GM12892 (cell line): Measurements from ENCODE around the gene GAL.

Experiments
- DNase-seq: peaks from one replicate; pipeline ENCODE4 v3.0.0; 2011; ENCODE audit not compliant: insufficient read length
- FAIRE-seq: peaks from 2 replicates; lab custom pipeline; 2011; peaks lifted over from hg19 to GRCh38; lab: Jason Lieb, UNC
- POLR2A ChIP-seq: IDR thresholded peaks from 2 replicates; pipeline ENCODE4 v1.6.1; 2011; ENCODE audit warnings: low read depth, low read length, control low read depth
- POLR2AphosphoS5 ChIP-seq: IDR thresholded peaks from 2 replicates; pipeline ENCODE4 v1.6.1; 2011; ENCODE audit warnings: low read depth, low read length, control low read depth
- TAF1 ChIP-seq: IDR thresholded peaks from 2 replicates; pipeline ENCODE4 v1.6.1; 2011; ENCODE audit warnings: low read depth, mild to moderate bottlenecking, control low read depth, low read length, borderline replicate concordance

The GAL gene

DNA sequence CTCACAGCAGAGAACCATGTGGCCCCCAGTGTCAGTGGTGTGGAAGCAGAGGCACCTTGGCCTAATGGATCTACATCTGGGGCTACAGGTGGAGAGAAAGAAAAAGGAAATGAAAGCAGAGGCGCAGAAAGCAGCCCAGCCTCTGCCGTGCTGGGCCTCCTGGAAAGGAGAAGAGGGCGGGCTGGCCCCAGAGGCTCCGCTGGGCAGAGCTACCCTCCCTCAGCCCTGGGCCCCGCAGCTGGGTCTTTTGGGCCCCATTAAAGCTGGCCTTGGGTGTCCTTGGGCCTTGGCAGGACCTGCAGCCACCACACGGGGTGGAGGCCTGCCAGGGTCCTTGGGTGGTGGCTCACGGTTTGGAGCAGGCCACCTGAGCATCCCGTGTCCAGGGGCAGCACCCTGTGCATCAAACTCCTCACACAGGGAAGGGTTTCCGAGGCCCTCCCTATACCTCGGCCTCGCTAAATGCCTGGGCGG lies 31.6 kb upstream of the GAL start:
- no peak for FAIRE-seq
- no peak for DNase-seq
- no peak for TF ChIP-seq POLR2A
- TF ChIP-seq POLR2AphosphoS5 = no peak

GRCh38 chr11:68653486-68654430 lies 30.6 kb upstream of the GAL start:
- TF ChIP-seq TAF1 (no peak), POLR2AphosphoS5 (no peak), POLR2A (no peak)
- DNase-seq (no peak), FAIRE-seq (no peak)

DNA sequence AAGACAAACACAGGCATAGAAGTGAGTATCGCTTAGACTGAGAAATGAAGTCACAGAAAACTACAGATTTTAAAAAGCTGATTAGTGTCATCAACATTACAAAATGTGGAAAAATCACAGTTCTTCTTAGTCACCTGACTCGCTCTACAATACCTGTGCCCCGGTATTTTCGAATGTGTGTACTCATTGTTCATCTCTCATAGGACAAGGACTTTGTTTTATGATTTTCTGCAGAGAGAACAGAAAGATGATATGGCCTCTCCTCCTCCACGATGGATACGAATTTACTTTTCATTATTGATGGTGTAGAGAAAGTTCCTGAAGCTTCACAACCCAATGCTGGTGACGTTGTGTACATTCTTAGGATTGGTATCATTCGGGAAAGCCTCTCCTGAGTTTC lies 29.4 kb upstream of the GAL start:
- FAIRE-seq = no peak
- TF ChIP-seq POLR2AphosphoS5 (no peak), TAF1 (no peak), POLR2A (no peak)
- DNase-seq = no peak

GRCh38 chr11:68655406-68655805 lies 28.9 kb upstream of the GAL start:
- TF ChIP-seq POLR2A = no peak
- no peak for TF ChIP-seq POLR2AphosphoS5
- TF ChIP-seq TAF1 = no peak
- no peak for DNase-seq
- FAIRE-seq = no peak

DNA sequence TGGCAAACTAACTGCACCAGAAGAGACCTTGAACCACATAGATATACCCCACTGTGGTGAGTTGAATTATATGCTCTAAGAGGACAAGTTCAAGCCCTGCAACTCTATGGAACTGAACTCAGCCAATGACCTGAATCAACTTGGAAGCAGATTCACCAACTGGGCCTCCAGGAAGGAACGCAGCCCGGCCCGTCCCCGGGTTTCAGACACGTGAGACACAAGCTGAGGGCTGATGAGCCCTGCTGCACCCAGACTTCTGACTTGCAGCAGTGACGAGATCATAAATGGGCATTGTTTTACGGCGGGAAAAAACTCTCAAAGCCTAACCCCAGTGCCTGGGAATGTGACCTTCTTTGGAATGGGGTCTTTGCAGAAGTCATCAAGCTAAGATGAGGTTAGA lies 28.5 kb upstream of the GAL start:
- TF ChIP-seq POLR2AphosphoS5 = no peak
- FAIRE-seq = no peak
- DNase-seq = no peak

DNA sequence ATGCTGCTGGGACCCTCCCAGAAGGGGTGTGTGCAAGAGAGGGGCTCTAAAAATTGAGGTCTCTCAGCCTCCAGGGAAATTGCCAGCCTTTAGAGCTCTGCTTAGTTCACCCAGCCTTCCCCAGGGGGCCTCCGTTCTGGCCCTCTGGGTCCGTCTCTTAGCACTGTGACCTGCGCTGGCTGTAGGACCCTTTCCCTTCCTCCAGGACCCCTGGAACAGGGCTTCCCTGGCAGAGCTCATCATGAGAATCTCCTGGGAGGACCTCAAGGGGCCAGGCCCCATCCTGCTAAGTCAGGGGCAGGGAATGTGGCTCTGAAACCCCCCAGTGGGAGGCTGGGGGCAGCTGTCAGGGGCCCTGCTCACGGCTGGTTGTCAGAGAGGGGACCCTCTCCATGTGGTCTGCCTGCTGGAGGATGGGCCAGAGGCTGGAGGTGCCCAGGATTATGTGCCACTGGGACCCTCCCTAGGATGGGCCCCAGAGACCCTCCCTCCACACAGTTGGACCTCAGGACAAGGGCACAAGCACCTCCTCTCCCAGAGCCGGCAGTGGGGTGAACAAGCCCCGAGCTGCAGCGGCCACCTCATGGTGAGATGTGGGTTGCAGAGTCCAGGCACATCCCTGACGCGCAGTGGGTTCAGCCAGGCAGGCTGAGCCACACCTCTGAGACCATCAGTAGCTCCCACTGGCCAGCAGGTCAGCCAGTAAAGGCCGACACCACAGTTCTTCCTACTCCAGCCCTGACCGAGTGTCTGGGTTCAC lies 27.1 kb upstream of the GAL start:
- DNase-seq = no peak
- TF ChIP-seq TAF1 = no peak
- no peak for TF ChIP-seq POLR2A
- no peak for TF ChIP-seq POLR2AphosphoS5
- FAIRE-seq = no peak

DNA sequence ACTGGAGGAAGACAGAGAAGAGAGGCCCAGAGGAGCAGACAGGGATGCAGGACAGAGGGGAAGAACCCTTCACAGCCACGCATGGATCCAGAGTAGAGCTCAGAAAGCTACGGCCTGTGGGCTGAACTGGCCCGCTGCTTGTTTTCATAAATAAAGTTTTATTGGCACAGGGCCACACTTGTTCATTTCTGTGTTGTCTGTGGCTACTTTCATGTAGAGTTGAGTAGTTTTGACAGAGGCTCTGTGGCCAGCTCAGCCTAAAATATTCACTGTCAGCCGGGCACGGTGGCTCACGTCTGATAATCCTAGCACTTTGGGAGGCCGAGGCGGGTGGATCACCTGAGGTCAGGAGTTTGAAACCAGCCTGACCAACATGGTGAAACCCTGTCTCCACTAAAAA lies 26.2 kb upstream of the GAL start:
- FAIRE-seq (no peak), DNase-seq (no peak)
- no peak for TF ChIP-seq POLR2A
- TF ChIP-seq TAF1 = no peak
- TF ChIP-seq POLR2AphosphoS5 = no peak

GRCh38 chr11:68658661-68659060 lies 25.7 kb upstream of the GAL start:
- FAIRE-seq = no peak
- TF ChIP-seq POLR2AphosphoS5 = no peak
- no peak for TF ChIP-seq POLR2A
- DNase-seq = no peak

- no peak for DNase-seq
- no peak for FAIRE-seq
- TF ChIP-seq TAF1 (no peak), POLR2AphosphoS5 (no peak), POLR2A (no peak)
Observed at GRCh38 chr11:68659158-68659921, 25.0 kb upstream of the GAL start.

DNA sequence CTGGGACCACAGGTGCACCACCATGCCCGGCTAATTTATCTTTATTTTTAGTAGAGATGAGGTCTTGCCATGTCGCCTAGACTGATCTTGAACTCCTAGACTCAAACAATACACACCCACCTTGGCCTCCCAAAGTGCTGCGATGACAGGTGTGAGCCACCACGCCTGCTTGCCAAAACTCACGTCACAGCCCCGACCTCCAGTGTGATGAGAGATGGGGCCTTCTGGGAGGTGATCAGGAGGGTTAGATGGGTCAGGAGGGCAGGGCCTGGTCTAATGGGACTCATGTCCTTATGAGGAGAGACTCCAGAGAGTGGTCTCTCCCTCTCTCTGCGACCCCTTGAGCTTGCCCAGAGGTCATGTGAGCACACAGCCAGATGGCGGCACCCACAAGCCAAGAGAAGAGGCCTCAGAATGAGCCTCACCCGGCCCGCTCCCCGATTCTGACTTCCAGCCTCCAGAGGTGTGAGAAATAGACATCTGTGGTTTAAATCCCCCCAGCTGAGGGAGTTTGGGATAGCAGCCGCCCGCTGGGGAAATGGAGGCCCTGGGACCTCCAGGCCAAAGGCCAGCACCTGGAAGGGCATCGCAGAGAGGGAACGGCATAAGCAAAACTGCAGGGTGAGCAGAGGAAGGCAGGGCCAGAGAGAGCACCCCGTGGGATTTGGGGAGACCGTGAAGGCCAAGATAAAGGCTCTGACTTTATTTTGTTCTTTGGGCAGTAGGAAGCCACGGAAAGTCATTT lies 24.1 kb upstream of the GAL start:
- TF ChIP-seq POLR2AphosphoS5 (no peak), POLR2A (no peak), TAF1 (no peak)
- DNase-seq (no peak), FAIRE-seq (no peak)

- TF ChIP-seq POLR2AphosphoS5 (no peak), TAF1 (no peak), POLR2A (no peak)
- DNase-seq (no peak), FAIRE-seq (no peak)
Observed at GRCh38 chr11:68661014-68661413, 23.3 kb upstream of the GAL start.
